Stimulated activated CD8-positive, alpha-beta memory T cell treated with anti-CD3 and anti-CD28 coated beads, Interleukin-2, amount 100 ng/mL, for 1 hour (primary cell): ENCODE data around the gene PDGFRA.

Experiments used
- DNase-seq, 2 donors: peaks; one replicate each; pipeline ENCODE4 v3.0.0-alpha.2; 2020; ENCODE audit warnings: low read depth in 2 of 2

Gene PDGFRA

DNA sequence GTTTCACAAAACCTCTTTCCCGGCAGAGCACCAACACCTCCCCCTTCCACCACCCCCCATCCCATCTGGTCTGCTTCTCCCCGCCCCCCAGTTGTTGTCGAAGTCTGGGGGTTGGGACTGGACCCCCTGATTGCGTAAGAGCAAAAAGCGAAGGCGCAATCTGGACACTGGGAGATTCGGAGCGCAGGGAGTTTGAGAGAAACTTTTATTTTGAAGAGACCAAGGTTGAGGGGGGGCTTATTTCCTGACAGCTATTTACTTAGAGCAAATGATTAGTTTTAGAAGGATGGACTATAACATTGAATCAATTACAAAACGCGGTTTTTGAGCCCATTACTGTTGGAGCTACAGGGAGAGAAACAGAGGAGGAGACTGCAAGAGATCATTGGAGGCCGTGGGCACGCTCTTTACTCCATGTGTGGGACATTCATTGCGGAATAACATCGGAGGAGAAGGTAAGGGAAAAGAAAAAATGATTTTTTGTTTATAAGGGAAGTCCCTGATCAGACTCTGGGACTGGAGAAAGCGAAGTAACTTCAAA, at the start of gene PDGFRA:
Gene PDGFRA, plus strand, starts transcription at position 333 of the 541 bp plus-strand sequence. CDS start 29,476 bp downstream, outside the sequence.
- DNase-seq: no peak

DNA sequence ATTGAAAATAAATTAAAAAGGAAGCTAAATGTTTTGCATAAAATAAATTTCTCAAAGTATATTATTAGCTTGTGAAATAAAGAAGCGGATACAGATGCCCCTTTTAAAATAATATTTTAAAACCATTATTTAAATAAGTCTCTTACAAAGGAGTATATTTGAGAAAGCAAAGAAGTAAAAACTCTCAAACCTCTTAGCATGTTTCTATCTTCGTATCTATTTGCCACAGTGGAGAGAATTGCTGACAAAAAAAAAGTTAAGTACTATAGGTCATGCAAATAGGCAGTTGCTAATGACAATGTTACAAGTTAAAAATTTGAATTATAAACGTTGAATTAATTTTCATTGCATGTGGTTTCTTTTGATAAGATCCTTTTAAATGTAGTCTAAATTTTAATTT, 44.5 kb upstream of the PDGFRA start:
- DNase-seq: no peak

DNA sequence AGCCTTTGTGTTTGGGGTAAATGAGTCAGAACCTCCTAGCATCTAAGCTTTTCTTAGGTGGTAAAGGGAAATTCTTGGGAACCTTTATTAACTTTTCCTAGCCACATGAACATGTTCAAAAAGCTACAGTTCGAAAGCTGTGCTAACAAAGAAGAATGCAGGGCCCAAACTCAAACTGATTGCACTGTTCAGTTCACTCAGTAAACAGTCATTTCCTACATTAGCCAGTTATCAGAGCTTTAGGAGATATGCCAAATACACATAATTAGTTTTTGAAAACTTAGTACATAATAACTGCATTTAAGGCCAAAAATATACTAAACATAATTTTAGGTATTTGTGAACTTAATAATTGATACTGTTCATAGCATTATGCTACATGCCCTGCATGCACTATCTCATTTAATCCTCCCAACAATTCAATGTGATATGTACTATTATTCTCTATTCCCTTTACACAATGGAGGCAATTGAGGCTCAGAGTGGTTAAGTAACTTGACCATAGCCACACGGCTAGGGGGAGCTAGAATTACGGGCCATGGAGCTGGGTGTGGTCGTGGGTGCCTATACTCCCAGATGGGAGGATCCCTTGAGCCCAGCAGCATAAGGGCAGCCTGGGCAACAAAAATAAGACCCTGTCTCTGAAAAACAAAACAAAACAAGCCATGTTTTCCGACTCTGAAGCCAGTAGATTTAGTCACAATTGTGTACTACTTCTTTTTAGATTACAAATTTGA, 43.9 kb upstream of the PDGFRA start:
- DNase-seq: no peak

DNA sequence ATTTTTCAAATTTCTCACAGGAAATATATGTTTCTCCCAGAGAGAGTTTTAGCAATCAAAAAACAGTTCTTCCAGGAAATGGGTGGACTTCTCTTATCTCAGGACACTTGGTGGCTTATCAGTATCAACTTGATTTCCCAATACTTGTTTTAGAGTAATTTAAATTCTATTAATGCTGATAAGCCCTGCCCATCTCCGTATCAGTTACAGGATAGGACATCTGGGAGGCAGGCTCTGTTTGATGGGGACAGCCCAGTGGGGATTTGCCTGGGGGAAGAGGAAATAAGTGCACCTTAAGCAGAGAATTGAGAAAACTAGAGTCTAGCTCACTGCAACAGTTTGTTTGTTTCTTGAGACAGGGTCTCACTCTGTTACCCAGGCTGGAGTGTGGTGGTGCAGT, 43.2 kb upstream of the PDGFRA start:
- no peak for DNase-seq

DNA sequence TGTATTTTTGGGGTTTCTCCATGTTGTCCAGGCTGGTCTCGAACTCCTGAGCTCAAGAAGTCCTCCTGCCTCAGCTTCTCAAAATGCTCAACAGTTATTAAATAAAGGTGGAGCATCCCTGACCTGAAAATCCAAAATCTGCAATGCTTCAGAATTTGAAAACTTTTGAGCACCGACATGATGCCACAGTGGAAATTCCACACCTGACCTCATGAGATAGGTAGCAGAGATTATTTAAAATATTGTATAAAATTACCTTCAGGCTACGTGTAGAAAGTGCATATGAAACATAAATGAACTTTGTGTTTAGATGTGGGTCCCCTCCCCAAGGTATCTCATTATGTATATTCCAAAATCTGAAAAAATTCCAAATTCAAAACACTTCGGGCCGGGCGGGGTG, 42.7 kb upstream of the PDGFRA start:
- DNase-seq: no peak

DNA sequence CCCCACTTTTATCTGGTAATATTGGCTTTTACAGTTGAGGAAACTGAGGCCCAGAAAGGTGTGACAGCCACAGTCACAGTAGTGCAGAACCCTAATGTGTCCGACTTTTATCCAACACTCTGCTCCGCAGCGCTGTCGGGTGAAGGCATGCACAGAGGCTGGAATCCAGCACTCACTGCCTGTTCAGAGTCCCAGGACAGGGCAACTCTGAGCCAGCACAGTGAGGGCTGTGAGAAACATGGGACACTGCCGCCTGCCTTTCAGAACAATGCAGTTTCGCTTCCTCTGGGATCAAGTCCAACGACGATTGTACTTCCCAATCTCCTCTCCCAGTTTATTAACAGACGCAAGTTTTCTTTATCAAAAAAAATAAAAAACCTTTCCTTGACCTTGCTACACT, 41.9 kb upstream of the PDGFRA start:
- no peak for DNase-seq

DNA sequence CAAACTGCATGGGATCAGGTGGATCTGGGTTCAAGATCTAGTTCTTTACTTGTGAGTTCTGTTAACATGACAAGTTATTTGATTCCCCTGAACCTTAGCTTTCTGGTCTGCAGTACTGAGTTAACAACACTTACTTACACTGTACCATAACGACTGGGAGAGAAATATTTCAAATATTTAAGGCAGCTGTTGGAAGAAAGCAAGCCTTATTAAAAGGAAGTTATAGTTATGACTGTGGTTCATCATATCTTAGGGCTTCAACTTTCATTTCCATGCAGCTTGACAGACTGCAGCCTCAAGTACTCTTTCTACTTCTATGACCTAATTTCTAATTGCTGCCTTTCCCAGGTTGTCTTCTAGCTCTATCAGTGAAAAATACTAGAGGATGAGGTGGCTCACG, 40.0 kb upstream of the PDGFRA start:
- DNase-seq: no peak

DNA sequence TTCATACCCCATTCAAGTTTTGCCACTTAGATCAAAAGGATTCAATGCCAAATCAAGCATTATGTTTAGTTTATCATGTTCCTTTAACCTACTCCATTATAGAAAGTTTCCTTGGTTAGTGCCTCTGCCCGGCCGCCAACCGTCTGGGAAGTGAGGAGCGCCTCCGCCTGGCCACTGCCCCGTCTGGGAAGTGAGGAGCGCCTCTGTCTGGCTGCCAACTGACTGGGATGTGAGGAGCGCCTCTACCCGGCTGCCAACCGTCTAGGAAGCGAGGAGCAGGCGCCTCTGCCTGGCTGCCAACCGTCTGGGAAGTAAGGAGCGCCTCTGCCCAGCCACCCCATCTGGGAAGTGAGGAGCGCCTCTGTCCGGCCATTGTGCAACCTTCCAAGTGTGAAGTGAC, 36.3 kb upstream of the PDGFRA start:
- no peak for DNase-seq

DNA sequence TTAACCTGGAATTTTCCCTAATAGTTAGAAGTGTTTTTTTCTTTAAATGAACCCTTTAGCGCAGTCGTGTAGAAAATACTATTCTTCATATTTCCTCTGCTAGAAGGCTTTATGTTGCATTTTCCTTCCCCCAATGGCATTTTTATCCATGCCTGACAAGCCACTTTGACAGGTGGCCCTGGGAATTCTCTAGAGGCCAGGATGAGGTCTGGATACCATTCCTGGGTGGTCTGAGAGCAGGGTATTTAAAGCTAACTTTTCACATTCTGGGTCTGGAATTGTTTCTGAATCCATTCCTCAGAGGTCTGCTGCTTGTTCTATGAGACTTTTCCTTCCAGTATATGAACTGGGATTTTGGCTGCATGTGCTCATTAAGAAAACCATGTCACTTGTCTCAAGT, 31.2 kb upstream of the PDGFRA start:
- no peak for DNase-seq

DNA sequence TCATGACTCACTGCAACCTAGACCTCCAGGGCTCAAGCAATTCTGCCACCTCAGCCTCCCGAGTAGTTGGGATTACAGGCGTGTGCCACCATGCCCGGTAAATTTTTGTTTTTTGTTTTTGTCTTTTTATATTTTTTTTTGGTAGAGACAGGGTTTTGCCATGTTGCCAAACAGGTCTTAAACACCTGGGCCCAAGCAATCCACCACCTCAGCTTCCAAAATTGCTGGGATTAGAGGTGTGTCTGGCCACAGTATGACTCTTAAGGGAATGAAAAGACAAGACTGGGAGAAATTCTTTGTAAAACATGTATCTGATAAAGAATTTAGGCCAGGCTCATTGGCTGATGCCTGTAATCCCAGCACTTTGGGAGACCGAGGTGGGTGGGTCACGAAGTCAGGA, 29.2 kb upstream of the PDGFRA start:
- no peak for DNase-seq

DNA sequence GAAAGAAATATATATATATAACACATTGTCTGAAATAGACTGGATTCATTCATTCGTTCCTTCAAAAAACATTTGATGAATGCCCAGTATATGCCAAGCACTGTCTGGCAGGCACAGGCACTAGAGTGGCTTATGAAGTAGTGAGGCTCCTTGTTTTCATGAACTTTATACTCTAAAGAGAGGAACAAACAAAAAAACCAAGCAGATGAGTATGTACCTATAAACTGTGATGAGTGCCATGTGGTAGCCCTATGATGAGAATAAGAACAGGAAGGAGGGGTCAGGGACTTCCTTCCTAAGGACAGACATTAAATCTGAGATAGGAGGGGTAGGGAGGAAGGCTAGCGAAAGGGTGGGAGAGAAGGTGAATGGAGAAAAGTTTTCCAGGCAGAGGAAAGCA, 19.5 kb upstream of the PDGFRA start:
- DNase-seq: no peak

DNA sequence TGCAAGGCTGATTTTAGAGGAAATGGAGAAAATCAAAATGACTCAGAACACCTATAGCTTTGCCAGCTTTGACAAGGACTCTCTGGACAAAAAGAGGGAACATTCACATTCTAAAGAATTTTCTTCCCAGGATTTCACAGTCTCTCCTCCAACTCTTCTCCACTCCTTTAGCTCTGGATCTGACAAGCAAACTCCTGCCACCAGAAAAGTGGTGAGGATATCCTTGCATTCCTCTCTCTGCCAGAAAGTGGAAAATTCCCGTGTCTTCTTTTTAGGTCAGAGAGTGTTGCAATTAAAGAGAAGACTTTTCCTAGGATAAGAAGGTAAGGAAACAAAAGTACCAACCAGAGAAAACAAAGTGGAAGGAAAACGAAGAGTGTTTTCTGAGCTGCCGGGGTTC, 16.1 kb upstream of the PDGFRA start:
- no peak for DNase-seq

DNA sequence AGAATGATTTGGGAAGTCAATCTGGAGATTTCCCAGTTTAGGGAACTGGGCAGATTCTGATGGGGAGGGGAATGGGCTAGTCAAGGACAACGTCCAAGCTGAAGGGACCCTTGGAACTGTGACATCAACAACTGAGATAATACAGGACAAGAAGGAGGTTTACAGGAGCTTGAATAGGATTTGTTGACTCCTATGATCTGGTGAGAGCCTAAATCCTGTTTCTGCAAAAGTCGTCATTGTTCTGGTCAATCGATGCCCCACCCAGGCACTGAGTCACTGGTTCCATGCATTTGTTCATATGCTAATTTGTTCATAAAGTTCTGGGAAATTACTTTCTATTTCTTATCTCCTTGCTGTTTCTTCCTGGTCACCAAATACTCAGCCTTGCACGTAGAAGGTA, 15.3 kb upstream of the PDGFRA start:
- no peak for DNase-seq

DNA sequence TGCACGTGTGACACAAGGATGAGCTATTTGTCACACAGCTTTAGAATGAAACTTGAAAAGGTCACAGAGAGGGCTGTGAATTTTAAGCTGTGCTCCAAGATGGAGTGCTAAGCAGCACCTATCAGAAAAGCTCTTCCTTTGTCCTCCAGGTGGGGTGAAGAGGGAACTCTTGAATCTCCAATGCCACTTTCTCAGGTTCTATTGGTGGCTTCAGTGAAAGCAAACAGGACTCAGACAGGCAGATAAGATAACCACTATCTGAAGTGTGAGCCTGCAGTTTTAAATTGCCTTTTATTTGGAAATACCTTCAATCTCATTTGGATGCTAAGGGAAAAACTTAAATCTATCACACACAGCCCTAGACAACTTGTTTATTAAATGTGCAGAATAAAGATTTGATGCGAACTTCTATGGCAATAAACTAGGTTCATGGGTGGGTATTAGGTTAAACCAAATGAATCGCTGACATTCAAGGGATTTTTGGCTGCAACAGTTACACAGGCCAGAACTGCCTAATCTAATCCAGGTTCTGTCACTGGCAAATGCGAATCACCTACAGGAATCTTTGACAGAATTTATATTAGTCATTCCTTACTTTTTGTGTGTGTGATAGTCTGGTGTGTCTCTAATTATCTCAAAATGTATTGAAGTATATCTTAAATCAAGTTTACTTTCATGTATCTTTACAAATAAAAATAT, 13.6 kb upstream of the PDGFRA start:
- DNase-seq: no peak

DNA sequence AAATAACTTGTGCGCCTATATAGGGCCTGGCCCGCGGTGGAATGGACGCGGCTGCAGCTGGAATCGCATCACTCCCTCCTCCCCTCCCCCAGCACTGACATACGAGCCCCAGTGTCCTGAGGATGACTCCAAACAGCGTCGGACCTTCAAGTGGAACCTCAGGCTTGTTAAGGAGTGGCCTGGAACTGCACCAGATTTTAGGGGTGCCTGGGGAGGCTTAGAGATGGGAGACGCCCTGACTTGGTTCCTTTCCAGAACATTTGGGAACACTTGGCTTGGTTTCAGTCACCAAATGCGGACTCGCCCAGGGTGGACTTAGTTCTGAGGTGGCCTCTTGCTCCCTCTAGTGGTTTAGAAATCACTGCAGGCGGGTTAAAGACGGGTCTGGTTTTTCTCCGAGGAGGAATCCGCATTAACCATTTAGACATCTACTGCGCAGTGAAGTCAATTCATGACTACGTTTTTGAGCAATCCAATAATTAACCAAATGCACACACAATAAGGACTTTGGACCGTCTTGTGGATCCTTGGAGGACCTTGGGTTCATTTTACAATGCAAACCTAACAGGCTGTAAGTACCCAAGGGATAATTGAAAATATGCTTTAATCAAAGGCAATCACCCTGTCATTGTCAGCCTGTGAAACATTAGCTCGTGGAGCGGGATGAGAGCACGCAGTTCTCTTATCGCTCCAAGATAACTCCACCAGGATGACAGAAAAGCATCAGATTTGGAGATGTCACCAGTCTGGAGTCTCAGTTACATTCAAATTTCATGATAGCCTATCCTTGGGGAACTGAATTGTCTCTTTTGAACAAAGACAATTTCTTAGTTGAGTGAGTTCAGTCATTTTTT, 11.2 kb upstream of the PDGFRA start:
- peak in 1 of 2 donors; percentile 24 for DNase-seq

DNA sequence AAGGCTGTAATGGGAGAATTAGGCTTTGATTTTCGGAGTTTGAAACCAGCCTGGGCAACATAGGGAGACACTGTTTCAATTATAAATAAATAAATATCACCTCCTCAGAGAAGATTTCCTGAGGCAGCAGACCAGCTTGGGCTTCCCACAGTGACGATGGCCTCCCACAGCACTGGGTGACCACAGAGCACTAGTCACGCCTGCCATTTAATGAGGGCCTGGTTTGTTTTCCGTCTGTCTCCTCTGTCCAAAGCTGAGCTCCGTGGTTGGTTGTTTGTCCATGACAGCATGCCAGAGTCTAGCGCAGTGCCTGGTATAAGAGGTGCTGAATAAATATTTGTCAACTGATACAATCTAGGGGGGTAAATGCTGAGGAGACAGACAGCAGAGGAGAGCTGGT, 10.4 kb upstream of the PDGFRA start:
- no peak for DNase-seq

DNA sequence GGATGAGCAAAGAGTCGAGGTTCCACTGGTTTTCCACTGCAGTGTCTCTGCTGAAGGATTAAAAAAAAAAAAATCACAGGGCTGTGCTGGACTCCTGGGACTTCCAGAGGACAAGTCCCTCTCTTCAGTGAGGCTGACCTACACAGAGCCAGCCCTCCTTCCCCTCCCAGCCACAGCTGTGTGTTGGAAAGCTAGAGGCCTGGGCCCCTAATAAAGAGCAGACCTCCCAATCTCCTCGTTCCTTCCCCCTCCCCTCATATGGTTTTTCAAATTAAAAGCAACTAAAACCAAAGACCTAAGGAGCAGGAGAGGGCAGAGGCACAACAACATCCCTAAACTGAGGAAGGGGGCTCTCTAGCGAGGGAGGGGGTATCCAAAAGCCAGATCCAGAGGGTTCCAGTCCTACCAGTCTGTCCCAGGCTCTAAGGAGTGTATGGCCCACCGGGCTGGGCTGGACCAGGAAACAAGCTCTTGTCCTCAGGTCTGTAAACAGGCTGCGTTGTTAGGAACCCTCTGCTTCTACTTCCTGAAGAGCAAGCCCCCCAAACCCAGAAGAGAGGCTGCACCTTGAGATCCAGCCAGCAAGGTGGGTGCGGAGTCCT, 4.0 kb upstream of the PDGFRA start:
- no peak for DNase-seq

DNA sequence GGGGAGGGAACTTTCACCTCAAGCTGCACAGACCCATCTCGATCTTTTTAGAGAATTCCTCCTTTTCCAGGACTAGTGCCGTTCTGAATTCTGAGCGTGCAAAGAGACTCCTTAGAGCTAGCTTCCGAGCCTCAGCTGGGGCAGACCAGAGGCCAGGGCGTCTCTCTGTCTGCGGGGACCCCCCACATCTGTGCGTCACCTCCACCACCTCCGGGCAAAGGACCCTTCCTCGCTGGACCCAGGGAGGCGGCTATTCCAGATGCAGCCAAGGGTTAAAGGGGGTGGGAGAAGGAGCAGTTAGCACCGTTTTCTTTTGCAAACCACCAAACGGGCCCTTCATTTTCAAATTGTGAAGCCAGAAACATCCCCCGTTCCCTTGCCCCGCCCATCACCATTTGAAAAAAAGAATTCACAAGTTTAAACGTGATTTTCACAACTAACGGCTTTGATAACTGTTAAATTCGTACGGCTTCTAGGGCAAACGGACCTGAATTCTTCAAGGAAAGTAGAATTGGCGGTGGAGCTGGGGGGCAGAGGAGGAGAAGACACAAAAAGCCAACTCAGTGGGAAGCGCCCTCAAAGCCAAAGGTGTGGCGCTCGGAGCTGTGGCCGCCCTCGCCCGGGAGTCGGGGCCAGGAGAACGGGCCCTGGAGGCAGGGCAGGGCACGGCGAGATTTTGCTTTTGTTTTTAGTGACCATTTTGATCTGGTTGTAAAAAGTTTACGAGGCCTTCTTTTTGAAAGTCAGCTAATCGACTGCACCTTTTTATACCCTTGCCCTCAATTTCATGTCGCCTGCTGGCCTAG, 3.3 kb upstream of the PDGFRA start:
- no peak for DNase-seq

DNA sequence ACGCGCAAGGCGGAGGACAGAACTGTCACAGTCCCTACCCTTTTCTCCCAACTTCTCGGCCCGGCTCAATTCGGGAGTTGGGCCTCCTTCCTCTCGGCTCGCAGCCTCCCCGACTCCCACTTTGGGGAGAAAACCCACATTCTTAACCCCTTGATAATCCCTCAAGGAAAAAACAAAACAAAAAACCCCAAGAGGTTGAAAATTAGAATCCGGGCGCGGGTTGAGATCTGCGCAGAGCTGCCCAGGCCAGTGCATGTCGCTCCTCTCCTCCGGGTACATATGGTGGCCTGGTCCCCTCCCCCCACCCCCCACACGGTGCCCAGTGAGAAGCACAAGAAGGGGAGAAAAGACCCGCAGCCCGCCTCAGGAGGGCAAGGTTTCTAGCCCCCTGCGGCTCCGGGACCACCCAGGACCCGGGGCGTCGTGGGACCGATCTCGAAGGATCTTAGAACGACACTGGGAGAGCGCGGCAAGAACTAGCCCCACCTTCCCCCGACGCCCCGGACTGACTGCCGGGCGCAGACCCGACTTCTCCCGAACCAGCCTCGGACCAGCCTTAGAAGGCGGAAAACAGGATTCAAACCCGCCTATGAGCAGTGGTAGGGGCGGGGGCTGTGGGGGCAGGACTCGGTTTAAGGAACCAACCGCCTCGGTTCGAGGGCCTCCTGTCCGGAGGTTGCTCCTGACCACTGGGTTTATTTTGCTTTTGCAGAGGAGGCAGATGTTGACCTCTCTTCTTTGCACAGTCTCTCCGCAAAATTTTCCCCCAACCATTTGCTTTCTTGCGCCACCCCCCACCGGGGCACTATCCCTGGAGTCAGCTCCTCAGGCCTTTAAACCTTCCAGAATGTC, 2.5 kb upstream of the PDGFRA start:
- no peak for DNase-seq
